ENCODE measurements around the gene DDI2. TPM values are rescaled to one million over a fixed set of nuclear protein-coding genes. Genes with fewer than 3 reads are reported as not detected.

DDI2 gene
- total RNA-seq, 2 experiments from 2014 or later, result 23.5 to 40.8 TPM

DNA sequence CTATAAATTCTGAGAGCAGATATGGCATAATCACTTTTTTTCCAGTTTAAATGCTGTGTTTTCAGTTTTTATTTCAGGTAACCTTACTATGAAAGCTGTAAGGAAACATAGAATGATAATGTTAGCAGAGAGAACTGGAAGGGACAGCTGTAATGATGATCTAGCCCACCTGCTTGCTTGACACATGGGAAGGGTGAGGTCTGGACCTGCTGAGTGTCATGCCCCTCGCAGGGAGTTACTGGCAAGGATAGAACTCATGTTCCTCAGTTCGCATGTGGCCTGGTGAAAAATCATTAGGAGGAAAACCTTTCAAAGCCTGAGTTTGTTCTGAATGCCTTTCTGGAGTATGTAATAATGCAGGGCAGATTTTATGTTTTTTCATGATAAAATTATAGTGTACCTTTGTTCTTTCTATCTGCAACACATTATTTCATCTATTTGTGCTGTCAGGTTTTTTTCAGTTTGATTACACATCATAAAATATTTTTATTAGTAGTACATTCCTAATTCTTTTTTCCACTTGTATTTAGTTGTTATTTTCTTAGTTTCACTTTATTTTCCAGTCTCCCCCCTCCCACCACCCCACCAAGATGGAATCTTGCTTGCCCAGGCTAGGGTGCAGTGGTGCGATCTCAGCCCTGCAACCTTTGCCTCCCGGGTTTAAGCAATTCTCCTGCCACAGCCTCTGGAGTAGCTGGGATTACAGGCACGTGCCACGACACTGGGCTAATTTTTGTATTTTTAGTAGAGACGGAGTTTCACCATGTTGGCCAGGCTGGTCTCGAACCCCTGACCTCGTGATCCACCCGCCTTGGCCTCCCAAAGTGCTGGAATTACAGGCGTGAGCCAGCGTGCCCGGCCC lies 8.0 kb downstream of the DDI2 start:
- Histone ChIP-seq H3K9me2 (ENCODE audit: insufficient read depth, low read length) (no peaks in the 10 kb centered on the region), H3K36me3 (ENCODE audit: insufficient read depth, low read length) (peaks cover 60% of the 10 kb centered on the region), H4K20me1 (ENCODE audit: insufficient read depth, low read length) (peaks cover 18% of the 10 kb centered on the region), H2AFZ (ENCODE audit: low read length) (no peak overlapping the region), H3K4me2 (ENCODE audit: low read length) (no peak overlapping the region), H3K4me3 (ENCODE audit: low read depth, low read length, poor library complexity, severe bottlenecking) (no peak overlapping the region), H3K9me3 (ENCODE audit: low read length) (no peaks in the 10 kb centered on the region), H3K4me1 (ENCODE audit: insufficient read depth, low read length, poor library complexity, severe bottlenecking) (peaks cover 10% of the 10 kb centered on the region), H3K27ac (ENCODE audit: low read depth, low read length, poor library complexity, severe bottlenecking) (no peak overlapping the region), H3K79me2 (ENCODE audit: insufficient read depth, low read depth, low read length) (peaks cover 83% of the 10 kb centered on the region)
- CTCF ChIA-PET (ENCODE audit: unreplicated experiment), result no interaction called here
- no TSS peak for BruUV-seq (replicated peaks)
- TF ChIP-seq, protein P1, sequence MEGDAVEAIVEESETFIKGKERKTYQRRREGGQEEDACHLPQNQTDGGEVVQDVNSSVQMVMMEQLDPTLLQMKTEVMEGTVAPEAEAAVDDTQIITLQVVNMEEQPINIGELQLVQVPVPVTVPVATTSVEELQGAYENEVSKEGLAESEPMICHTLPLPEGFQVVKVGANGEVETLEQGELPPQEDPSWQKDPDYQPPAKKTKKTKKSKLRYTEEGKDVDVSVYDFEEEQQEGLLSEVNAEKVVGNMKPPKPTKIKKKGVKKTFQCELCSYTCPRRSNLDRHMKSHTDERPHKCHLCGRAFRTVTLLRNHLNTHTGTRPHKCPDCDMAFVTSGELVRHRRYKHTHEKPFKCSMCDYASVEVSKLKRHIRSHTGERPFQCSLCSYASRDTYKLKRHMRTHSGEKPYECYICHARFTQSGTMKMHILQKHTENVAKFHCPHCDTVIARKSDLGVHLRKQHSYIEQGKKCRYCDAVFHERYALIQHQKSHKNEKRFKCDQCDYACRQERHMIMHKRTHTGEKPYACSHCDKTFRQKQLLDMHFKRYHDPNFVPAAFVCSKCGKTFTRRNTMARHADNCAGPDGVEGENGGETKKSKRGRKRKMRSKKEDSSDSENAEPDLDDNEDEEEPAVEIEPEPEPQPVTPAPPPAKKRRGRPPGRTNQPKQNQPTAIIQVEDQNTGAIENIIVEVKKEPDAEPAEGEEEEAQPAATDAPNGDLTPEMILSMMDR (conservative IDR thresholded peaks at IDR 0.05; ENCODE audit: low read length), result no peak
- TF ChIP-seq EZH2phosphoT487 (IDR thresholded peaks at IDR 0.05; ENCODE audit: borderline replicate concordance, low read depth, low read length), result no peak
- DNase-seq (ENCODE audit: low spot score), result no peak
- intact Hi-C loops (cut with micrococcal nuclease; ENCODE audit: unreplicated experiment), result no loop called here
- POLR2A ChIA-PET, result no interaction called here

DNA sequence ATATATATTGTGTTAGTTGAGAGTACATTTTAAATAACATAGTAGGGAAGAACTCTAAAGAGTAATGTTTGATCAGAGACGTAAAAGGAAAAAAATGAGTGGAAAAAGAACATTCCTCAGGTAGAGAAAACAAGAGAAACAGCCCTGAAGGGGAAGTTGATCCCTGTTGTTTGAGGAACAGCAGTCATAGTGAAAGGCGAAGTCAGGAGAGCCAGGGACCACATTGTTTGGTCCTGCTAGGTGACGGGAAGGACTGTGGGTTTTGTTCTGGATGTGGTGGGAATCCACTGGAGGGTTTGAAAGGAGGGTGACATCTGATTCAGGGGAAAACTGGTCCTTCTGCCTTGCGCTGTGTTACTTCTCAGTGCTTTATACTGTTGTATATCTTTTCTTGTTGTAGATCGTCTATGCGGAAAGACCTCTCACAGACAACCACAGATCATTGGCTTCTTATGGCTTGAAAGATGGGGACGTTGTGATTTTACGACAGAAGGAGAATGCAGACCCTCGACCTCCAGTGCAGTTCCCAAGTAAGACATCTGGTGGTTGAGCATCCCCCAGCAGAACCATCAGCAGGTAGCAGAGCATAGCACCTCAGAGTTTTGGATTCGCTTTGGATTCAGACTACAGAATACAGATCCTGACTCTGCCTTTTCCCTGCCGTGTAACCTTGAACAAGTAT lies 9.2 kb downstream of the DDI2 start:
- Histone ChIP-seq H3K9me2 (ENCODE audit: insufficient read depth, low read length) (no peaks in the 10 kb centered on the region), H3K4me2 (ENCODE audit: low read length) (no peak overlapping the region), H3K9me3 (ENCODE audit: low read length) (no peaks in the 10 kb centered on the region), H3K36me3 (ENCODE audit: insufficient read depth, low read length) (peaks cover 62% of the 10 kb centered on the region), H3K4me3 (ENCODE audit: low read depth, low read length, poor library complexity, severe bottlenecking) (no peak overlapping the region), H2AFZ (ENCODE audit: low read length) (no peak overlapping the region), H4K20me1 (ENCODE audit: insufficient read depth, low read length) (peaks cover 18% of the 10 kb centered on the region), H3K4me1 (ENCODE audit: insufficient read depth, low read length, poor library complexity, severe bottlenecking) (peaks cover 6% of the 10 kb centered on the region), H3K27ac (ENCODE audit: low read depth, low read length, poor library complexity, severe bottlenecking) (no peak overlapping the region), H3K79me2 (ENCODE audit: insufficient read depth, low read depth, low read length) (peaks cover 72% of the 10 kb centered on the region)
- no peak for TF ChIP-seq EZH2phosphoT487 (IDR thresholded peaks at IDR 0.05; ENCODE audit: borderline replicate concordance, low read depth, low read length)
- TF ChIP-seq, protein P1 (conservative IDR thresholded peaks at IDR 0.05; ENCODE audit: low read length), result no peak
- ChIA-PET CTCF (ENCODE audit: unreplicated experiment) (no interaction called here), POLR2A (interaction anchor here (1.0 to 1.2 kb wide), 2 partner anchors 8 to 12 kb away, joined by 3 to 4 read pairs; no protein-coding TSS in a partner anchor)
- DNase-seq (ENCODE audit: low spot score), result no peak
- BruUV-seq (replicated peaks), result no TSS peak
- intact Hi-C loops (cut with micrococcal nuclease; ENCODE audit: unreplicated experiment), result no loop called here
